Hepatocyte (in vitro differentiated cells): Measurements from ENCODE around the gene PRCP.
"Not testable (repeated sequence)": the region's sequence is repeated elsewhere in the genome, so short reads cannot be mapped to it uniquely, and the experiment has no call there.

ENCODE experiments used
- EZH2 ChIP-seq: fragments of 200-600 bp; sonication (generic); IDR thresholded peaks from 2 replicates; pipeline ENCODE4 v1.6.1; 2016; ENCODE audit warnings: antibody characterized with exemption, mild to moderate bottlenecking, borderline replicate concordance
- TF ChIP-seq, protein P1 (sequence below): fragments of 200-600 bp; sonication (generic); IDR thresholded peaks from 2 replicates; pipeline ENCODE4 v1.5.1; 2016; ENCODE audit warnings: antibody characterized with exemption, mild to moderate bottlenecking; ENCODE audit not compliant: poor library complexity

DNA sequence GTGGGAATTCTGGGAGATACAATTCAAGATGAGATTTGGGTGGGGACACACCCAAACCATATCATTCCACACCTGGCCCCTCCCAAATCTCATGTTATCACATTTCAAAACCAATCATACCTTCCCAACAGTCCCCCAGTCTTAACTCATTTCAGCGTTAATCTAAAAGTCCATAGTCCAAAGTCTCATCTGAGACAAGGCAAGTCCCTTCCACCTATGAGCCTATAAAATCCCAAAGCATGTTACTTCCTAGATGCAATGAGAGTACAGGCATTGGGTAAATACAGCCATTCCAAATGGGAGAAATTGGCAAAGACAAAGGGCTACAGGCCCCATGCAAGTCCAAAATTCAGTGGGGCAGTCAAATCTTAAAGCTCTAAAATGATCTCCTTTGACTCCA, 43.2 kb upstream of the PRCP start:
- TF ChIP-seq, protein P1, sequence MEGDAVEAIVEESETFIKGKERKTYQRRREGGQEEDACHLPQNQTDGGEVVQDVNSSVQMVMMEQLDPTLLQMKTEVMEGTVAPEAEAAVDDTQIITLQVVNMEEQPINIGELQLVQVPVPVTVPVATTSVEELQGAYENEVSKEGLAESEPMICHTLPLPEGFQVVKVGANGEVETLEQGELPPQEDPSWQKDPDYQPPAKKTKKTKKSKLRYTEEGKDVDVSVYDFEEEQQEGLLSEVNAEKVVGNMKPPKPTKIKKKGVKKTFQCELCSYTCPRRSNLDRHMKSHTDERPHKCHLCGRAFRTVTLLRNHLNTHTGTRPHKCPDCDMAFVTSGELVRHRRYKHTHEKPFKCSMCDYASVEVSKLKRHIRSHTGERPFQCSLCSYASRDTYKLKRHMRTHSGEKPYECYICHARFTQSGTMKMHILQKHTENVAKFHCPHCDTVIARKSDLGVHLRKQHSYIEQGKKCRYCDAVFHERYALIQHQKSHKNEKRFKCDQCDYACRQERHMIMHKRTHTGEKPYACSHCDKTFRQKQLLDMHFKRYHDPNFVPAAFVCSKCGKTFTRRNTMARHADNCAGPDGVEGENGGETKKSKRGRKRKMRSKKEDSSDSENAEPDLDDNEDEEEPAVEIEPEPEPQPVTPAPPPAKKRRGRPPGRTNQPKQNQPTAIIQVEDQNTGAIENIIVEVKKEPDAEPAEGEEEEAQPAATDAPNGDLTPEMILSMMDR, result not testable (repeated sequence)
- not testable (repeated sequence) for TF ChIP-seq EZH2
